ENCODE data around the gene ITM2B.

DNA sequence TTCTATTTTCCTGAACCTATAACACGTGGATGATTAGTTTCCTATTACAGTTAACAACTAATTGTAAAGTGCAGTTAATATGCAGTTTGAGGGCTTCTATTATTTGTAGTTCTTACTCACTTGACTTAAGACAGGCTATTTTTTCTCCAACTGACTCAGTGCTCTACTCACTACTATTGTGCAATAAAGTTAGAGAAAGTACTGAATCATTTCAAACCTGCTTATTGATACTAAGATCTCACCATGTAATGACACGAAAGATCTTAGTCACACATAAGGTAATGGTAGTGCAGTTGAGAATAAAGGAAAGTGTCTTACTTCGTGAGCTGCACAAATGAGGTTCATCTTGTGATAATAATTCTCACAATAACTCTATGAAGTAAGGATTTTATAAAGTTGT, 22.8 kb upstream of the ITM2B start:
- TF ChIP-seq, protein P1, sequence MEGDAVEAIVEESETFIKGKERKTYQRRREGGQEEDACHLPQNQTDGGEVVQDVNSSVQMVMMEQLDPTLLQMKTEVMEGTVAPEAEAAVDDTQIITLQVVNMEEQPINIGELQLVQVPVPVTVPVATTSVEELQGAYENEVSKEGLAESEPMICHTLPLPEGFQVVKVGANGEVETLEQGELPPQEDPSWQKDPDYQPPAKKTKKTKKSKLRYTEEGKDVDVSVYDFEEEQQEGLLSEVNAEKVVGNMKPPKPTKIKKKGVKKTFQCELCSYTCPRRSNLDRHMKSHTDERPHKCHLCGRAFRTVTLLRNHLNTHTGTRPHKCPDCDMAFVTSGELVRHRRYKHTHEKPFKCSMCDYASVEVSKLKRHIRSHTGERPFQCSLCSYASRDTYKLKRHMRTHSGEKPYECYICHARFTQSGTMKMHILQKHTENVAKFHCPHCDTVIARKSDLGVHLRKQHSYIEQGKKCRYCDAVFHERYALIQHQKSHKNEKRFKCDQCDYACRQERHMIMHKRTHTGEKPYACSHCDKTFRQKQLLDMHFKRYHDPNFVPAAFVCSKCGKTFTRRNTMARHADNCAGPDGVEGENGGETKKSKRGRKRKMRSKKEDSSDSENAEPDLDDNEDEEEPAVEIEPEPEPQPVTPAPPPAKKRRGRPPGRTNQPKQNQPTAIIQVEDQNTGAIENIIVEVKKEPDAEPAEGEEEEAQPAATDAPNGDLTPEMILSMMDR (IDR thresholded peaks at IDR 0.05; ENCODE audit: insufficient read depth, low read length): no peak
- TF ChIP-seq SPI1 (IDR thresholded peaks at IDR 0.05; ENCODE audit: borderline replicate concordance, low read depth): no peak

All from HL-60 (cell line).